ENCODE measurements around the gene LRRC56. TPM values are rescaled to one million over a fixed set of nuclear protein-coding genes. Genes with fewer than 3 reads are reported as not detected.

LRRC56 gene
- total and polyA plus RNA-seq, 4 donors, result 0.25 to 1.5 (median 1.2) TPM

DNA sequence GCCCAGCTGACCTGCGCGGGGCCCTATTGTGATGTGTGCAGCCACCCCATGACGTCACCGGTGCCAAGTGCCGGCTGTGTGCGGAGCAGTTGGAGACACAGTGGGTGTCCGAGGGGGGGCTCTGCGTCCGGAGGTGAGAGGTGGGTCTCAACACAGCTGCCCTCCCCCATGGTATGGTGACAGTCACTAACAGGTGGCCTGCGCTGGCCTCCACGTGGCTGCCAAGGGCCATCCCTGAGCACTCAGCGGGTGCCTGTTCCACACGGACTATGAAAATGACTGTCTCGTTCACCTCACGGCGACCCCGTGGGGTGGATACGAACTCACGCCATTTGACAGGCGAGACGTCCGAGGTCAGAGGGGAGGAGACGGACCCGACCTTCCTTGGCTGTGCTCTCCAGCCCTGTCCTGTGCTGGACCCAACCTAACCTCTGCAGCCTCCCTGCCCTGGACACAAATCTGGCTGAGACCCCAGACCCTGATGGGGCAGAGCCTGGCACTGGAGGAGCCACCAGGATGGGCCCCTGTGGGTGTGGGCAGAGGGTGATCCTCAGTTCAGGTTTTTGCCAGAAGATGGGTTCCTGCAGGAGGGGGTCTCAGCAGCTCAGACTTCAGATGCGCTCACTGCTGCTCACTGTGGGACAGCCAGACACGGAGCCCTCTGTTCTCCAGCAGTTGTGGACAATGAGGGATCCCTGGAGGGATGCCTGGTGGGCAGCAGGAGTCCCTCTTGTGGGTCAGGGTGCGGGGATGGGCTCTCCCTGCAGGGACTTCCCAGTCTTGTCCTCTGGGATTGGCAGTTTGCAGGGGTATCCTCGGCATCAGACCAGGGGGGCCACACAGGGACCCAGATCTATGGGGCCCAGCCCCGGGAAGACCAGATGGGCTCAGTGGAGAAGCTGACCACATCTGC is 8.3 kb upstream of the LRRC56 start:
- no peak overlapping the region for H3K4me3 ChIP-seq (ENCODE audit: low read length in 2 of 2)
- DNase-seq (peak in 1 of 2 donors; percentile 73), ATAC-seq (ENCODE audit: low FRiP score) (peak; percentile 20)
- H3K27ac ChIP-seq (ENCODE audit: low read depth in 1 of 2, low read length in 2 of 2), result no peak overlapping the region
- no peaks in the 10 kb centered on the region for H3K4me1 ChIP-seq (ENCODE audit: control insufficient read depth in 1 of 2, insufficient read depth in 2 of 2, low read length in 2 of 2)
- no peaks in the 10 kb centered on the region for H3K36me3 ChIP-seq (ENCODE audit: control insufficient read depth in 1 of 2, insufficient read depth in 2 of 2, low read length in 1 of 2)
- no peaks in the 10 kb centered on the region for H3K27me3 ChIP-seq (ENCODE audit: control insufficient read depth in 1 of 2, insufficient read depth in 2 of 2, low read length in 1 of 2)
- 67 to 71% methylated on average over 28 to 29 of the region's 29 CpGs for WGBS, 2 donors
- intact Hi-C loops (cut with DNase I), result no loop called here
- H3K9me3 ChIP-seq (ENCODE audit: control insufficient read depth, low read length), result no peaks in the 10 kb centered on the region

DNA sequence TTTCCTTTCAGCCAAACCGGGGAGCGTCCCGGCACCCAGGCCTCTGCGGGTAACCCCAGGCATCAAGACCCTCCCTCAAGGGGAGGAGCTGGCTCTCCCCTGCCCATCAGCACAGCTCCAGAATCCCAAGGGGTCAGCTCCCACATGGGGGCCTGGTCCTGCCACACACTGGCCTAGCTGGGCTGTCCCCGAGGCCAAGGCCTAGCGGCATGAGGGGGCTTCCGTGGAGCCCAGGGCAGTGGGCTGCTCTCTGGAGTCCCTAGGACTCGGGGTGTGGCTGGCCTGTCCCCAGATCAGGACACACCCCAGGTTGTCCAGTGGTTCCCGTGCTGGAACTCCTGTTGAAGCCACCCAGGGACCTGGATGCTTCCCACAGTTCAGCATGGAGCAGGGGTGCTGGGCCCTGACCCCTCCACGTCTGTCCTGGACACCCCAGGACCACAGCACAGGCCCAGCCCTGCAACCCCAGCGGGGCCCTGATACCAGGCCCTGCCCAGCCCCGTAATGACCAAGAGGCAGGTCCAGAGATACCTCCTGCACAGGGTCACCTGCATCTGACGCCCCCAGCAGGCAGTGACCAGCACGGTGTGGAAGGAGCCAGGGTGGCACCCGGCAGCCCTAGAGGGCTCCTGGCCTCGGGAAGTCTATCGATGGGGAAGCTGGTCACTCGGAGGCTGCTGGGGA is 7.5 kb upstream of the LRRC56 start:
- Histone ChIP-seq H3K27ac (ENCODE audit: low read depth in 1 of 2, low read length in 2 of 2) (no peak overlapping the region), H3K27me3 (ENCODE audit: control insufficient read depth in 1 of 2, insufficient read depth in 2 of 2, low read length in 1 of 2) (no peaks in the 10 kb centered on the region), H3K4me3 (ENCODE audit: low read length in 2 of 2) (no peak overlapping the region), H3K36me3 (ENCODE audit: control insufficient read depth in 1 of 2, insufficient read depth in 2 of 2, low read length in 1 of 2) (no peaks in the 10 kb centered on the region), H3K9me3 (ENCODE audit: control insufficient read depth, low read length) (no peaks in the 10 kb centered on the region), H3K4me1 (ENCODE audit: control insufficient read depth in 1 of 2, insufficient read depth in 2 of 2, low read length in 2 of 2) (no peaks in the 10 kb centered on the region)
- intact Hi-C loops (cut with DNase I), result no loop called here
- 70 to 72% methylated on average over 18 of the region's 18 CpGs for WGBS, 2 donors
- DNase-seq, result peak in 1 of 2 donors; percentile 66
- ATAC-seq (ENCODE audit: low FRiP score), result no peak

GRCh38 chr11:530960-531831 is 6.1 kb upstream of the LRRC56 start:
- intact Hi-C loops (cut with DNase I), result no loop called here
- H3K4me3 ChIP-seq (ENCODE audit: low read length in 2 of 2), result no peak overlapping the region
- 86 to 88% methylated on average over 25 to 28 of the region's 28 CpGs for WGBS, 2 donors
- DNase-seq (peak in 1 of 2 donors; percentile 72), ATAC-seq (ENCODE audit: low FRiP score) (no peak)
- H3K27ac ChIP-seq (ENCODE audit: low read depth in 1 of 2, low read length in 2 of 2), result no peak overlapping the region
- no peaks in the 10 kb centered on the region for H3K9me3 ChIP-seq (ENCODE audit: control insufficient read depth, low read length)
- no peaks in the 10 kb centered on the region for H3K4me1 ChIP-seq (ENCODE audit: control insufficient read depth in 1 of 2, insufficient read depth in 2 of 2, low read length in 2 of 2)
- no peaks in the 10 kb centered on the region for H3K27me3 ChIP-seq (ENCODE audit: control insufficient read depth in 1 of 2, insufficient read depth in 2 of 2, low read length in 1 of 2)
- H3K36me3 ChIP-seq (ENCODE audit: control insufficient read depth in 1 of 2, insufficient read depth in 2 of 2, low read length in 1 of 2), result no peaks in the 10 kb centered on the region

DNA sequence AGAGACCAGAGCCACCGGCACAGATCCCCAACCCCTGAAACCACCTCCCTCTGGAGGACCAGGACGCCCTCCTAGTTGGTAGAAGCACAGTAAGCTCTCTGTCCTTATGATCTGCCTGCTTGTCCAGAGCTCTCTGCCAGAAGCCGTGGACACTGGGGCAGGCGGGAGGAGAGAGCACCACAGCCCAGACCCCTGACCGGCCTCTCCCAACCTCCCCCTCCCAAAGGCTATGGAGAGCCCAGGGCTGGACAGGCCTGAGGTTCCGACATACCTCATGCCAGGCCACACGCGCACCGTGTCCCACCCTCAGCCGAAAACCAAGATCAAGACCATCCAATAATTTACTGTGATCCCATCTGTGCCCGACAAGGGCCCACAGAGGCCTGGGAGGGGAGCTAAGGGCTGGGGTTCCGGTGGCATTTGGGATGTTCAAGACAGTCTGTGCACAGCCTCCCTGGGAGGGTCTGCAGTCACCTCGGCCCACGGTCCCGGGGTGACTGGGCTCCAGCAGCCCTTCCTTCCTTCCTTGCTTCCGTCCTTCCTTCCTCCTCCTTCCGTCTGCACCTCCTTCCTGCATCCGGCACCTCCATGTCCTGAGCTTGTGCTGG is 5.3 kb upstream of the LRRC56 start:
- Histone ChIP-seq H3K36me3 (ENCODE audit: control insufficient read depth in 1 of 2, insufficient read depth in 2 of 2, low read length in 1 of 2) (no peaks in the 10 kb centered on the region), H3K27me3 (ENCODE audit: control insufficient read depth in 1 of 2, insufficient read depth in 2 of 2, low read length in 1 of 2) (no peaks in the 10 kb centered on the region), H3K4me3 (ENCODE audit: low read length in 2 of 2) (no peak overlapping the region), H3K9me3 (ENCODE audit: control insufficient read depth, low read length) (no peaks in the 10 kb centered on the region), H3K27ac (ENCODE audit: low read depth in 1 of 2, low read length in 2 of 2) (no peak overlapping the region), H3K4me1 (ENCODE audit: control insufficient read depth in 1 of 2, insufficient read depth in 2 of 2, low read length in 2 of 2) (no peaks in the 10 kb centered on the region)
- WGBS, 2 donors, result 87 to 91% methylated on average over 18 of the region's 18 CpGs
- ATAC-seq (ENCODE audit: low FRiP score), result no peak
- DNase-seq, result peak in 1 of 2 donors; percentile 63
- intact Hi-C loops (cut with DNase I), result no loop called here

- H3K9me3 ChIP-seq (ENCODE audit: control insufficient read depth, low read length), result no peaks in the 10 kb centered on the region
- H3K4me1 ChIP-seq (ENCODE audit: control insufficient read depth in 1 of 2, insufficient read depth in 2 of 2, low read length in 2 of 2), result no peaks in the 10 kb centered on the region
- DNase-seq, result peak in 1 of 2 donors; percentile 76
- H3K27ac ChIP-seq (ENCODE audit: low read depth in 1 of 2, low read length in 2 of 2), result no peak overlapping the region
- H3K36me3 ChIP-seq (ENCODE audit: control insufficient read depth in 1 of 2, insufficient read depth in 2 of 2, low read length in 1 of 2), result no peaks in the 10 kb centered on the region
- intact Hi-C loops (cut with DNase I), result no loop called here
- H3K27me3 ChIP-seq (ENCODE audit: control insufficient read depth in 1 of 2, insufficient read depth in 2 of 2, low read length in 1 of 2), result no peaks in the 10 kb centered on the region
- ATAC-seq (ENCODE audit: low FRiP score), result no peak
- no peak overlapping the region for H3K4me3 ChIP-seq (ENCODE audit: low read length in 2 of 2)
- 90 to 91% methylated on average over 23 of the region's 23 CpGs for WGBS, 2 donors
These were observed 4.8 kb upstream of the LRRC56 start for GRCh38 chr11:532527-532985.

DNA sequence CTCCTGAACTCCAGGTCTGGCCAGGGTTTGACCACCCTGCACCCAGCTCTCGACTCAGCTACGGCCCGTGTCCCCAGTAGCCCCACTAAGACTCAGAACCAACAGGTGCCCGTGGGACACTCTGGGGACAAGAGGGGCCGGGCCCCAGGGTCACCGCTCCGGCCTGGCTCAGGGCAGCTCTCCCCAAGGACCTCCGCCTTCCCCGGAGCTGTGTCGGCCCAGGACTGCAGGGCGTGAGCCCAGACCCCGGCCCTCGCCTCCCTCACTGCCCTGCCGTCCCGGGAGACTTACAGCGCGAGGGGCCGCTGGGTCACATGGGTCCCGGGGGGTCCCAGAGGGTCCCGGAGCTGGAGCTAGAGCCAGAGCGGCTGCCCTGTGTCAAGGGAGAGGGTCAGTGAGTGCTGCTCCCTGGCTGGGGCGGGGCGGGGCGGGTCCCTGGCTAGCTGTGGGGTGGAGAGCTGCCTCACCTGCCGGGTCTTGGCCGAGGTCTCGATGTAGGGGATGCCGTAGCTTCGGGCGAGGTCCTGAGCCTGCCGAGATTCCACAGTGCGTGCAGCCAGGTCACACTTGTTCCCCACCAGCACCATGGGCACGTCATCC is 4.2 kb upstream of the LRRC56 start:
- intact Hi-C loops (cut with DNase I), result no loop called here
- H3K36me3 ChIP-seq (ENCODE audit: control insufficient read depth in 1 of 2, insufficient read depth in 2 of 2, low read length in 1 of 2), result no peaks in the 10 kb centered on the region
- H3K4me3 ChIP-seq (ENCODE audit: low read length in 2 of 2), result no peak overlapping the region
- ATAC-seq (ENCODE audit: low FRiP score) (no peak), DNase-seq (peak; percentile 49 to 71)
- no peaks in the 10 kb centered on the region for H3K27me3 ChIP-seq (ENCODE audit: control insufficient read depth in 1 of 2, insufficient read depth in 2 of 2, low read length in 1 of 2)
- no peaks in the 10 kb centered on the region for H3K9me3 ChIP-seq (ENCODE audit: control insufficient read depth, low read length)
- no peaks in the 10 kb centered on the region for H3K4me1 ChIP-seq (ENCODE audit: control insufficient read depth in 1 of 2, insufficient read depth in 2 of 2, low read length in 2 of 2)
- H3K27ac ChIP-seq (ENCODE audit: low read depth in 1 of 2, low read length in 2 of 2), result no peak overlapping the region
- WGBS, 2 donors, result 93 to 95% methylated on average over 33 of the region's 33 CpGs

DNA sequence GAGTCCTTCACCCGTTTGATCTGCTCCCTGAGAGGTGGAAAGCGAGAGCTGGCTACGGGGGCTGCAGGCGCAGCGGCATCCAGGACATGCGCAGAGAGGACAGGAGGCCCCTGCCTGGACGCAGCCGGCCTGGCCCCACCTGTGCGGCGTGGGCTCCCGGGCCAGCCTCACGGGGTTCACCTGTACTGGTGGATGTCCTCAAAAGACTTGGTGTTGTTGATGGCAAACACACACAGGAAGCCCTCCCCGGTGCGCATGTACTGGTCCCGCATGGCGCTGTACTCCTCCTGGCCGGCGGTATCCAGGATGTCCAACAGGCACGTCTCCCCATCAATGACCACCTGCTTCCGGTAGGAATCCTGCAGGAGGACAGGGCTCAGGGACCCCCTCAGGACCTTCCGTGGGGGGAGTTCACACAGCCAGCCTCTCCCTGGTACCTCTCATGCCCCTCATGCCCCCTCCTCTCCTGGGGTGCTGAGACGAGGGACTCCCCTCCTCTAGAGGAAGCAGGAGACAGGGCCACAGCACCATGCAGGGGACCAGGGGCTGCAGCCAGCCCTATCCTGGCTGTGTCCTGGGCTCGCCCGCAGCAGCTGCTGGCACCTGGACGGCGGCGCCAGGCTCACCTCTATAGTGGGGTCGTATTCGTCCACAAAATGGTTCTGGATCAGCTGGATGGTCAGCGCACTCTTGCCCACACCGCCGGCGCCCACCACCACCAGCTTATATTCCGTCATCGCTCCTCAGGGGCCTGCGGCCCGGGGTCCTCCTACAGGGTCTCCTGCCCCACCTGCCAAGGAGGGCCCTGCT is 3.5 kb upstream of the LRRC56 start:
- 94 to 98% methylated on average over 37 of the region's 37 CpGs for WGBS, 2 donors
- intact Hi-C loops (cut with DNase I), result no loop called here

More for the DNA sequence above, 3.5 kb upstream of the LRRC56 start:
- Histone ChIP-seq H3K36me3 (ENCODE audit: control insufficient read depth in 1 of 2, insufficient read depth in 2 of 2, low read length in 1 of 2) (no peaks in the 10 kb centered on the region), H3K27ac (ENCODE audit: low read depth in 1 of 2, low read length in 2 of 2) (no peak overlapping the region), H3K9me3 (ENCODE audit: control insufficient read depth, low read length) (no peaks in the 10 kb centered on the region), H3K27me3 (ENCODE audit: control insufficient read depth in 1 of 2, insufficient read depth in 2 of 2, low read length in 1 of 2) (no peaks in the 10 kb centered on the region), H3K4me3 (ENCODE audit: low read length in 2 of 2) (no peak overlapping the region), H3K4me1 (ENCODE audit: control insufficient read depth in 1 of 2, insufficient read depth in 2 of 2, low read length in 2 of 2) (no peaks in the 10 kb centered on the region)
- peak in 1 of 2 donors; percentile 77 for DNase-seq
- no peak for ATAC-seq (ENCODE audit: low FRiP score)

Data from aorta (tissue), 5 donors.